GM12878 (cell line): ENCODE results near the gene INHA. TPM values are rescaled to one million over a fixed set of nuclear protein-coding genes. Genes with fewer than 3 reads are reported as not detected.

Experiments
- ATAC-seq: fragments of 200-7000 bp; cut with Tn5 transposase; 3 replicates; pipeline ENCODE4 v1.9.1; 2020; ENCODE audit warnings: mild to moderate bottlenecking, moderate library complexity
- BruUV-seq: library from RNA; stranded (reverse); fragments of 400-500 nt; replicated peaks from 2 replicates; lab custom pipeline; 2021; lab: Mats Ljungman, UMichigan
- CTCF ChIA-PET: fragments of 300-600 bp; sonication (Branson Sonifier 250); formaldehyde crosslinking; extraction: SDS; loops from one replicate; lab custom pipeline; 2021; ENCODE audit warnings: inconsistent platforms; lab: Yijun Ruan, JAX
- POLR2A ChIA-PET: fragments of 350-600 bp; formaldehyde crosslinking; extraction: SDS; loops from one replicate; lab custom pipeline; 2021; ENCODE audit warnings: inconsistent platforms; lab: Charles Lee
- RAD21 ChIA-PET: fragments of 300-600 bp; sonication (Branson Sonifier 250); formaldehyde crosslinking; loops from one replicate; lab custom pipeline; 2023; ENCODE audit warnings: antibody characterized with exemption; ENCODE audit not compliant: unreplicated experiment; lab: Charles Lee
- SMC1A ChIA-PET: fragments of 300-600 bp; sonication (Branson Sonifier 250); formaldehyde crosslinking; loops from one replicate; lab custom pipeline; 2023; ENCODE audit not compliant: unreplicated experiment, uncharacterized antibody; lab: Charles Lee
- DNase-seq: peaks from one replicate; pipeline ENCODE4 v3.0.0-alpha.2; 2011; ENCODE audit warnings: low read depth, low spot score
- FAIRE-seq: peaks from 3 replicates; lab custom pipeline; 2011; peaks lifted over from hg19 to GRCh38; lab: Jason Lieb, UNC
- H2AFZ ChIP-seq: 2 replicates; pipeline ENCODE4 v1.6.0; 2011; ENCODE audit warnings: low read depth, low read length, control low read depth; ENCODE audit not compliant: control insufficient read depth
- H3K27ac ChIP-seq: 2 replicates; pipeline ENCODE4 v1.5.1; 2011; ENCODE audit warnings: control low read depth; ENCODE audit not compliant: control insufficient read depth, insufficient read depth
- H3K27me3 ChIP-seq, 2 experiments: replicated peaks in 1 of 2; 2 replicates each; pipeline versions ENCODE4 v1.6.0 to v1.6.1; 2011; ENCODE audit warnings: low read length in 1 of 2; ENCODE audit not compliant: control insufficient read depth in 2 of 2, insufficient read depth in 2 of 2
- H3K36me3 ChIP-seq, 2 experiments: 2 replicates each; pipeline ENCODE4 v1.5.1; 2011; ENCODE audit warnings: low read length in 1 of 2; ENCODE audit not compliant: control insufficient read depth in 2 of 2, insufficient read depth in 2 of 2
- H3K4me1 ChIP-seq: 2 replicates; pipeline ENCODE4 v1.6.1; 2011; ENCODE audit warnings: mild to moderate bottlenecking, low read length, moderate library complexity, mixed read lengths; ENCODE audit not compliant: control insufficient read depth, insufficient read depth
- H3K4me2 ChIP-seq: 2 replicates; pipeline ENCODE4 v1.6.0; 2011; ENCODE audit warnings: control low read depth; ENCODE audit not compliant: control insufficient read depth, insufficient read depth
- H3K4me3 ChIP-seq: fragments of 200-600 bp; sonication (generic); 2 replicates; pipeline ENCODE4 v1.5.1; 2016
- H3K79me2 ChIP-seq: 2 replicates; pipeline ENCODE4 v1.6.0; 2011; ENCODE audit warnings: low read length; ENCODE audit not compliant: control insufficient read depth, insufficient read depth
- H3K9ac ChIP-seq: 2 replicates; pipeline ENCODE4 v1.8.0; 2011; ENCODE audit warnings: low read length, control low read depth, mixed read lengths; ENCODE audit not compliant: control insufficient read depth, insufficient read depth
- H3K9me3 ChIP-seq: replicated peaks from 3 replicates; pipeline ENCODE4 v1.5.1; 2011; ENCODE audit warnings: mild to moderate bottlenecking, low read length; ENCODE audit not compliant: control insufficient read depth, insufficient read depth
- H4K20me1 ChIP-seq: 2 replicates; pipeline ENCODE4 v1.6.0; 2011; ENCODE audit not compliant: control insufficient read depth, insufficient read depth
- BMI1 ChIP-seq: fragments of 450-650 bp; IDR thresholded peaks from 2 replicates; pipeline ENCODE4 v1.6.1; 2016; ENCODE audit warnings: mild to moderate bottlenecking, moderate library complexity, borderline replicate concordance
- CBFB ChIP-seq: IDR thresholded peaks from 2 replicates; pipeline ENCODE4 v1.6.1; 2016; ENCODE audit warnings: antibody characterized with exemption, low read depth
- GATAD2B ChIP-seq: fragments of 450-650 bp; conservative IDR thresholded peaks from 2 replicates; pipeline ENCODE4 v1.6.1; 2017; ENCODE audit warnings: low read depth, mild to moderate bottlenecking, moderate library complexity
- NFYA ChIP-seq: IDR thresholded peaks from 2 replicates; pipeline ENCODE4 v1.6.1; 2011; ENCODE audit warnings: low read depth, mild to moderate bottlenecking, low read length, improper control_type of control experiment, borderline replicate concordance
- POU2F2 ChIP-seq: IDR thresholded peaks from 3 replicates; pipeline ENCODE4 v1.6.1; 2011; ENCODE audit warnings: low read depth, mild to moderate bottlenecking, low read length, borderline replicate concordance
- TBL1XR1 ChIP-seq: IDR thresholded peaks from 2 replicates; pipeline ENCODE4 v1.6.1; 2012; ENCODE audit warnings: low read depth, low read length, improper control_type of control experiment
- TCF3 ChIP-seq: IDR thresholded peaks from 2 replicates; pipeline ENCODE4 v1.6.1; 2012; ENCODE audit warnings: low read depth, mild to moderate bottlenecking, low read length, borderline replicate concordance; ENCODE audit not compliant: insufficient read depth
- ZBTB11 ChIP-seq: fragments of 450-650 bp; formaldehyde crosslinking; IDR thresholded peaks from 2 replicates; pipeline ENCODE4 v1.5.0; 2022; ENCODE audit warnings: mild to moderate bottlenecking, missing genetic modification characterization
- ZBTB40 ChIP-seq: fragments of 450-650 bp; IDR thresholded peaks from 2 replicates; pipeline ENCODE4 v1.6.1; 2016; ENCODE audit warnings: mild to moderate bottlenecking, moderate library complexity, borderline replicate concordance
- ZNF622 ChIP-seq: fragments of 450-650 bp; IDR thresholded peaks from 2 replicates; pipeline ENCODE4 v1.6.1; 2017; ENCODE audit warnings: mild to moderate bottlenecking, inconsistent platforms
- WGBS: methylation state at CpG from one replicate; pipeline ENCODE4 v1.1.6; 2016; ENCODE audit warnings: low lambda C conversion rate; ENCODE audit not compliant: insufficient replicate concordance, insufficient coverage; ENCODE audit errors: missing lambda C conversion rate; 5-methylcytosine and 5-hydroxymethylcytosine counted together
- in situ Hi-C: fragments of 300-500 bp; cut with MboI; formaldehyde crosslinking; loops from 9 replicates; pipeline ENCODE4 v1.14.3; 2018; ENCODE audit warnings: mixed read lengths
- intact Hi-C: fragments of 100-400 bp; cut with micrococcal nuclease; formaldehyde crosslinking; loops from one replicate; pipeline ENCODE4 v1.14.2; 2022; ENCODE audit not compliant: unreplicated experiment
- polyA plus RNA-seq, 11 experiments: library from polyadenylated mRNA; depleted of rRNA in 4 of 11; unstranded in 6 of 11; stranded (reverse) in 5 of 11; fragments of >200 nt; fragmentation: Nextera tagmentation in 4 of 11; fragmentation: Illumina TruSeq in 1 of 11; extraction: Ambion mirVana in 4 of 11; extraction: Trizol in 1 of 11; gene quantifications; 1 replicate in 1 of 11; 2 replicates in 10 of 11; pipeline versions ENCODE4 v1.2.1 to v1.2.3, GENCODE V29; 2011 to 2016; ENCODE audit warnings: inconsistent platforms in 2 of 11, missing spikeins in 2 of 11, low read depth in 1 of 11
- total RNA-seq, 4 experiments: library from RNA; depleted of rRNA in 3 of 4; stranded (reverse); fragments of >200 nt in 3 of 4; fragmentation: Illumina TruSeq in 1 of 4; extraction: Trizol in 1 of 4; gene quantifications; 2 replicates each; pipeline versions ENCODE4 v1.2.1 to v1.2.3, GENCODE V29; 2013 to 2021

Gene INHA
- total and polyA plus RNA-seq, 10 of the 15 experiments (the other 5 are each of a cell fraction or from before 2014, with no cell fraction given) = not detected

GRCh38 chr2:219615036-219615435 lies 42.9 kb downstream of the INHA start:
- Histone ChIP-seq H3K9ac (no peak overlapping the region), H3K9me3 (no peaks in the 10 kb centered on the region)
- POLR2A ChIA-PET = no interaction called here
- no peak for FAIRE-seq
- TF ChIP-seq CBFB = no peak
- no peak for TF ChIP-seq ZBTB40
- TF ChIP-seq, all 136 proteins: peak for 0
- ChIA-PET SMC1A (no interaction called here), CTCF (no interaction called here), RAD21 (no interaction called here)
- WGBS = 86% methylated on average over 11 of the region's 11 CpGs
- BruUV-seq = no TSS peak
- Histone ChIP-seq H3K4me1 (0 out of 2 replicates have a peak, but pooled peaks cover 4% of the 10 kb centered on the region), H3K27me3 (no peaks in the 10 kb centered on the region), H3K79me2 (no peaks in the 10 kb centered on the region), H4K20me1 (no peaks in the 10 kb centered on the region), H3K4me3 (no peak overlapping the region), H3K4me2 (no peak overlapping the region), H3K27ac (no peak overlapping the region), H2AFZ (no peak overlapping the region), H3K36me3 (peaks cover 0 to 2% of the 10 kb centered on the region in 2 experiments; a peak in 2 of 4 replicates)
- intact Hi-C loops = no loop called here
- no peak for DNase-seq
- ATAC-seq = no peak
- in situ Hi-C loops = no loop called here

- ChIA-PET SMC1A (no interaction called here), CTCF (no interaction called here), RAD21 (interaction anchor here (0.6 kb wide), 1 partner anchor 489 kb away, joined by 3 read pairs; no protein-coding TSS in a partner anchor), POLR2A (no interaction called here)
- Histone ChIP-seq H3K27me3 (no peaks in the 10 kb centered on the region), H3K4me2 (no peak overlapping the region), H2AFZ (no peak overlapping the region), H3K9ac (no peak overlapping the region), H3K4me3 (no peak overlapping the region), H4K20me1 (no peaks in the 10 kb centered on the region), H3K79me2 (no peaks in the 10 kb centered on the region), H3K36me3 (peaks cover 0 to 2% of the 10 kb centered on the region in 2 experiments; a peak in 2 of 4 replicates), H3K9me3 (no peaks in the 10 kb centered on the region), H3K4me1 (0 out of 2 replicates have a peak, but pooled peaks cover 4% of the 10 kb centered on the region), H3K27ac (no peak overlapping the region)
- FAIRE-seq (no peak), ATAC-seq (no peak), DNase-seq (no peak)
- in situ Hi-C loops = no loop called here
- no TSS peak for BruUV-seq
- intact Hi-C loops = no loop called here
- 84% methylated on average over 11 of the region's 12 CpGs for WGBS
- TF ChIP-seq GATAD2B = no peak
- no peak for TF ChIP-seq ZBTB11
- TF ChIP-seq ZNF622 = no peak
- TF ChIP-seq TBL1XR1 = no peak
- TF ChIP-seq POU2F2 = no peak
- TF ChIP-seq NFYA = no peak
- no peak for TF ChIP-seq TCF3
- TF ChIP-seq BMI1 = no peak
Measured at GRCh38 chr2:219615894-219616293, 43.8 kb downstream of the INHA start.
